Spinal cord (tissue), 10 donors: Measurements from ENCODE around the gene FUT7. TPM values are rescaled to one million over a fixed set of nuclear protein-coding genes. Genes with fewer than 3 reads are reported as not detected.
A peak's percentile ranks its signal among the peaks of the same experiment; 100 is the strongest.
"Not testable (repeated sequence)": the region's sequence is repeated elsewhere in the genome, so short reads cannot be mapped to it uniquely, and the experiment has no call there.

Source experiments
- DNase-seq, 6 donors: peaks; one replicate each; pipeline versions ENCODE4 v3.0.0 to v3.0.0-alpha.2; 2013 to 2015; ENCODE audit warnings: low spot score in 6 of 6, low read depth in 4 of 6
- H3K27ac ChIP-seq: one replicate; pipeline ENCODE4 v1.5.1; 2013; ENCODE audit warnings: low read depth, low read length, control low read depth
- H3K27me3 ChIP-seq: one replicate; pipeline ENCODE4 v1.6.1; 2013; ENCODE audit warnings: low read length; ENCODE audit not compliant: control insufficient read depth, insufficient read depth
- H3K36me3 ChIP-seq: one replicate; pipeline ENCODE4 v1.6.1; 2013; ENCODE audit warnings: low read length; ENCODE audit not compliant: control insufficient read depth, insufficient read depth
- H3K4me1 ChIP-seq: one replicate; pipeline ENCODE4 v1.6.1; 2013; ENCODE audit warnings: low read length; ENCODE audit not compliant: control insufficient read depth, insufficient read depth
- H3K4me3 ChIP-seq: one replicate; pipeline ENCODE4 v1.5.1; 2013; ENCODE audit warnings: low read depth, low read length, control low read depth
- H3K9me3 ChIP-seq: one replicate; pipeline ENCODE4 v1.6.1; 2013; ENCODE audit warnings: low read length; ENCODE audit not compliant: control insufficient read depth, insufficient read depth
- WGBS: methylation state at CpG from one replicate; pipeline ENCODE4 v1.1.5; 2013; ENCODE audit warnings: missing lambda C conversion rate; ENCODE audit not compliant: insufficient coverage; 5-methylcytosine and 5-hydroxymethylcytosine counted together
- polyA plus RNA-seq, 2 donors: library from polyadenylated mRNA; unstranded; fragments of 120-200 nt; gene quantifications; one replicate each; pipeline ENCODE4 v1.2.1, GENCODE V29; 2013; ENCODE audit not compliant: insufficient read length in 2 of 2
- total RNA-seq, 2 donors: library from RNA; depleted of rRNA in 1 of 2; stranded (reverse); fragments of 120-200 nt in 1 of 2; fragments of >200 nt in 1 of 2; gene quantifications; one replicate each; pipeline versions ENCODE4 v1.2.3 to v1.2.4, GENCODE V29; 2013 to 2014
- donor health status: healthy.

Gene FUT7
- total and polyA plus RNA-seq, 4 donors = 0.06 to 0.52 (median 0.45) TPM

DNA sequence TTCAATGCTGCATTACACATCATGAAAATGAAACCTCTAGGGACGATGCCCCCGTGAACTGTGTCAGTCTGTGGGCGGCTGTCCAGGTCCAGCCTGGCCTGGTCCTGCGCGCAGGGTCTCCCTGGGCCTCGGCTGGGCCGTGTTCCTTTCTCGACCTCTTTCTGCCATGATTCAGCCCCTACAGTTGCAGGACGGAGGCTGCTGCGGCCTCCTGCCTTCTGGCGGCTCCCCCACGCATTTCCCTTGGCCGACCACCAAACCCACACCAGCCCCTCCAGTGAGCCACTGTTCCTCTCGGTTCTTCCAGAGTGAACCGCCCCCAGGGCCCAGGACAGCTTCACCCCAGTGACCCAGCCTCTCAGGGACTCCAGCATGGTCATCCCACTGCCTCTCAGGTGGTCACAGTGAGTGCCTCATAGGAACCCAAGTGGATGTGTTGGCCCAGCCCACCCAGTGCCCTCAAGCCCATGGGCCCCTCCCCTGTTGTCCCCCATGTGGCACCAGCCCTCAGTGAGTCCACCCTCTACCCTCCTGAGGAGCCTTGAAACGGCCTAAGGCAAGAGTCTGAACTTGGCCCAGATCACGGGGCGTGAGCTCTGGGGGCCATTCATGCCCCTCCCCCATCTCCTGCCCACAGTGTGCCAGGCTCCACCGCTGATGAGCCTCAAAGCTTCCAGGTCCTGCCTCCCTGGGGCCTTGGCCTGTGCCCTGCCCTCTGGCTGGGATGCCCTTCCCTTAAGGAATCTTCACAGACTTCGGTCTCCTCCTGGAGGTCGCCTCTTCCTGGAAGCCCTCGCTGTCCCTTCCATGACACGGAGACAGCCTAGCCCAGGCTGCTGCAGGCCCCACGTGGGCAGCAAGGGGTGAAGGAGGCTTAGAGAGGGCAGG lies 25.5 kb downstream of the FUT7 start:
- Histone ChIP-seq H3K27me3 (peaks cover 2% of the 10 kb centered on the region), H3K9me3 (no peaks in the 10 kb centered on the region), H3K4me1 (peaks cover 20% of the 10 kb centered on the region), H3K36me3 (peaks cover 53% of the 10 kb centered on the region), H3K4me3 (no peak overlapping the region), H3K27ac (no peak overlapping the region)
- no peak for DNase-seq
- 69% methylated on average over 21 of the region's 24 CpGs for WGBS

- 51% methylated on average over 6 of the region's 17 CpGs for WGBS
- not testable (repeated sequence) for H3K9me3 ChIP-seq, DNase-seq, H3K4me3 ChIP-seq, H3K27me3 ChIP-seq, H3K27ac ChIP-seq
- Histone ChIP-seq H3K36me3 (peaks cover 33% of the 10 kb centered on the region), H3K4me1 (peaks cover 20% of the 10 kb centered on the region)
Observed at GRCh38 chr9:137004285-137004684, 27.6 kb downstream of the FUT7 start.

- Histone ChIP-seq H3K4me3 (no peak overlapping the region), H3K4me1 (peaks cover 20% of the 10 kb centered on the region), H3K27ac (no peak overlapping the region), H3K36me3 (peaks cover 18% of the 10 kb centered on the region), H3K9me3 (no peaks in the 10 kb centered on the region), H3K27me3 (peaks cover 2% of the 10 kb centered on the region)
- no peak for DNase-seq
- WGBS = 86% methylated on average over 10 of the region's 10 CpGs
Observed at GRCh38 chr9:137002646-137003041, 29.2 kb downstream of the FUT7 start.

GRCh38 chr9:137001857-137002645 lies 29.8 kb downstream of the FUT7 start:
- Histone ChIP-seq H3K36me3 (peaks cover 12% of the 10 kb centered on the region), H3K4me3 (no peak overlapping the region), H3K27ac (no peak overlapping the region), H3K4me1 (peaks cover 20% of the 10 kb centered on the region), H3K27me3 (peaks cover 7% of the 10 kb centered on the region), H3K9me3 (no peaks in the 10 kb centered on the region)
- WGBS = 90% methylated on average over 16 of the region's 20 CpGs
- DNase-seq = no peak

DNA sequence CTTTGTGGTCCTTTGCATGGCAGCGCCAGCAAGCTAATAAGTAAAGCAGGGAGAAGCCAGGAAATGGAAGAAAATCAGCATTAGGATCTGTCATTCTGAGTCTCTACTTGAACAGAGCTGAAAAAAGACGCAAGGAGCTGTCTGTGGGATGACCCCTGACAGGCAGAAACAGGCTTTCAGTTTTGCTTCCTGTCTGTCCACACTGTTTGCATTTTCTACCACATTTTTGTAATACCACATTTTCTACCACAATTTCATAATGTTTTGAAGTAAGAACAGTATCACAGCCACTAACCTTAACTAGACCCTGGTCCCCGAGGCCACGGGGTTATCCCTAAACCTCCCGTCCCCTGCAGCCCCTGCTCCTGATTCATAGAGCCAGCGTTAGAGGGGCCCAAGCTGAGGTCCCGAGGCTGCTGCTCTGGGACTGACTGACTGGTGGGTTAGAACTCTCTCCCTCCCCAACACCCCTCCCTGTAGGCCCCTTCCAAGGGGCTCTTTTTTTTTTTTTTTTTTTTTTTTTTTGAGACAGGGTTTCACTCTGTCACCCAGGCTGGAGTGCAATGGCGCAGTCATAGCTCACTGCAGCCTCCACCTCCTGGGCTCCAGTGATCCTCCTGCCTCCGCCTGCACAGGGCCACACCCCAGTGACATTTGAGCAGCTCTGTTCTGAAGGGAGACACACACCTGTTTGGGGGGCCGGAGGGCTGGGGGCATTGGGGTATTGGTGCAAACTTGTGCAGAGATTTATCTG lies 31.5 kb downstream of the FUT7 start:
- no peak for DNase-seq
- Histone ChIP-seq H3K27ac (no peak overlapping the region), H3K4me1 (peaks cover 26% of the 10 kb centered on the region), H3K9me3 (no peaks in the 10 kb centered on the region), H3K27me3 (peaks cover 12% of the 10 kb centered on the region), H3K36me3 (peaks cover 12% of the 10 kb centered on the region), H3K4me3 (no peak overlapping the region)
- 85% methylated on average over 9 of the region's 10 CpGs for WGBS

- H3K4me1 ChIP-seq = peaks cover 43% of the 10 kb centered on the region
- DNase-seq = no peak
- H3K27ac ChIP-seq = no peak overlapping the region
- peaks cover 36% of the 10 kb centered on the region for H3K36me3 ChIP-seq
- H3K4me3 ChIP-seq = no peak overlapping the region
- H3K9me3 ChIP-seq = no peaks in the 10 kb centered on the region
- H3K27me3 ChIP-seq = peaks cover 19% of the 10 kb centered on the region
- 66% methylated on average over 17 of the region's 18 CpGs for WGBS
Observed at GRCh38 chr9:136997830-136998234, 34.1 kb downstream of the FUT7 start.

GRCh38 chr9:136997371-136997770 lies 34.5 kb downstream of the FUT7 start:
- no peak overlapping the region for H3K27ac ChIP-seq
- no peak overlapping the region for H3K4me3 ChIP-seq
- peaks cover 19% of the 10 kb centered on the region for H3K27me3 ChIP-seq
- H3K36me3 ChIP-seq = peaks cover 36% of the 10 kb centered on the region
- WGBS = 71% methylated on average over 10 of the region's 10 CpGs
- H3K9me3 ChIP-seq = no peaks in the 10 kb centered on the region
- H3K4me1 ChIP-seq = peaks cover 48% of the 10 kb centered on the region
- no peak for DNase-seq

DNA sequence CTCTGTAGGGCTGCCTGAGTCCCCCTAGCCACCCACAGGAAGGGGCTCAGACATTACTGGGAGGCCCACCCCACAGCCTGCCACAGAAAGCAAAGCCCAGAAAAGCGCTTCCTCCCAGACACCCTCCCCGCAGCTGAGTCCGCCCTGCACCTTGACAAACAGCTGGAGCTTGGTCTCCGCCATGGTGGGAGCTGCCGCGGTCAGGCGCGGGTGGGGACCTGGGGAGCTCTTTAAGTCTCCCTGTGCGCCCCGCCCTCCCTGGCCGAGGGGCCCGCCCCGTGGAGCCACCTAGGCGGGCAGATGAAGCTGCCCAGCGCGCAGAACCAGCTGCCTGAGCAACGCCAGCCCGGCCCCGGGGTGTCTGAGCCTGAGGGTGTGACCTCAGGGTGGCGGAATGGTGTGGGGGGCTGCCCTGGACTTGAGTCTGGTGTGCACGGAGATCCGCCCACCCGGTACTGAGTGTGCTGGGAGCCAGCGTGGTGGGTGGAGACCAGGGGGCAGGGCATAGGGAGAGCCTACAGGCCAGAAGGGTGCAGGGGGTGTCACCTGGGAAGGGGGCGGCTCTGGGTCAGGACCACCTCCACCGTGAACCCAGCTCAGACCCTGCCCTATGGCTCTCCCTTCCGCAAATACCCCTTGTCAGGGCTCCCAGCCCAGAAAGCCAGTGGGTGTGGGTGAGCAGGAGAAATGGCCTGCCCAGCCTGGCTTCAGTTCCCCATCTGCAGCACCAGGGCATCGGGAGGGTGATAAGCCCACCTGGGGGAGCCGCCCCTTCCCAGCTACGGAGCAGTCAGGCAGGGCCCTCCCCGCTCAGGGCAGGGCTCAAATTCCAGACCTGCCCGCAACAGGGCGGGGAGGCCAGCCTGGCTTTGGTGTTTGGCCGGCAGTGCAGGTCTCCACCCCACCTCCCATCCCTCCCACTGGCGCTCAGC lies 35.3 kb downstream of the FUT7 start, which contains the start of gene CLIC3:
Gene CLIC3, minus strand, starts transcription at position 208 of the 932 bp plus-strand sequence. Its CDS starts 25 bp downstream, at position 183.
- Histone ChIP-seq H3K4me1 (peaks cover 51% of the 10 kb centered on the region), H3K4me3 (no peak within 1 kb of the TSS), H3K27ac (peak within 1 kb of the TSS; percentile 8), H3K27me3 (peaks cover 17% of the 10 kb centered on the region), H3K9me3 (no peaks in the 10 kb centered on the region), H3K36me3 (peaks cover 36% of the 10 kb centered on the region)
- no peak for DNase-seq
- WGBS = 29% methylated on average over 32 of the region's 35 CpGs
